Stimulated activated CD8-positive, alpha-beta memory T cell treated with anti-CD3 and anti-CD28 coated beads, Interleukin-4, amount 100 ng/mL, for 48 hours (primary cell): ENCODE measurements around the gene DLG5.

Source experiments
- DNase-seq: peaks from one replicate; pipeline ENCODE4 v3.0.0-alpha.2; 2020

Gene DLG5

DNA sequence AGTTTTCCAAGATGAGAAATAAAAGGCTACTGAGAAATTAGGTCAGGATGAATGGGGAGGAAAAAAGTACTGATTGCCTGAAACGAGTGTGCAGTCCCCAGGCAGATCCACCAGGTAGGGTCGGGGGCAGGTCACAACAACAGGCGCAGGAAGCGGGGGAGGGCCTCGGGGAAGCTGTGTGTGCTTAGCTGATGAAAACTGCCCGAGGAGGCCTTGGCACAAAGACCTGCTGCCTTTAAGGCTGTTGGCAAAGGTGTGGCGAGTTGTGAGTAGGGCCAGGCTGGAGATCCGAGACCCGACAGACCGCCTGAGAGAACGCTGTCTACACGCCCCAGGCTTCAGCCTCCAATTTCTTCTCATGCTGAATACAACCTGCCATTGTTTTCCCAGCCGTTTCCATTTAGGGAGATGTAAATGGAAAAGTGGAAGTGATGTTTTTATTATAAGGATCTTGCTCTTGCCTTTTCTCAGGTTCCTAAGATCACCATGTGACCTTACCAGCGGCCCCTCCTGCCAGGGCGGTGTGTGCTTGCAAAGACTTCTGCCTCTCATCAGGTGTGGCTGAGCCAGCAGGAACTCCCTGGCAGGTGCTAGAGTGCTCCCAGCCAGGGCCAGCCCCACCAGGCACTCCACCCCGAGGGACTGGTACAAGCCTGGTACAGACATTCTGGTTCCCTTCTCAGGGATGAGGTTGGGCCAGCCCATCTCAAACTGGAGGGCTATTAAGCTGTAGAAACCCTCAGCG lies 60.8 kb downstream of the DLG5 start:
- no peak for DNase-seq

- no peak for DNase-seq
Observed at GRCh38 chr10:77864151-77864851, 62.3 kb downstream of the DLG5 start.

GRCh38 chr10:77863446-77863845 lies 63.1 kb downstream of the DLG5 start:
- DNase-seq: no peak

DNA sequence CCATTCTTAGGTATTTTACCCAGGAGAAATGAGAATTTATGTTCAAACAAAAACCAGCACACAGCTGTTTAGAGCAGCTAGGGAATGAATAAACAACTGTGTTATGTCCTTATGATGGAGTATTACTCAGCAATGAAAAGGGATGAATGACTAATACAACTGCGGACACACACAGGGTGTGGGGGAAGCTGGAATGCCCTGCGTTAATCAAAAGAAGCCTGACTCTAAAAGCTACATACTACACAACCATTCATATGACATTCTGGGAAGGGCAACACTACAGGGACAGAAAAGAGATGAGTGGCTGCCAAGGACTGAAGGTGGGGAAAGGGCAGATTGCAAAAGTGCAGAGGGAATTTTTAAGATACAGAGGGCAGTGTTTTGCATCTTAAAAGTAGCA lies 64.0 kb downstream of the DLG5 start:
- DNase-seq: no peak

- no peak for DNase-seq
Observed at GRCh38 chr10:77861366-77861765, 65.2 kb downstream of the DLG5 start.

DNA sequence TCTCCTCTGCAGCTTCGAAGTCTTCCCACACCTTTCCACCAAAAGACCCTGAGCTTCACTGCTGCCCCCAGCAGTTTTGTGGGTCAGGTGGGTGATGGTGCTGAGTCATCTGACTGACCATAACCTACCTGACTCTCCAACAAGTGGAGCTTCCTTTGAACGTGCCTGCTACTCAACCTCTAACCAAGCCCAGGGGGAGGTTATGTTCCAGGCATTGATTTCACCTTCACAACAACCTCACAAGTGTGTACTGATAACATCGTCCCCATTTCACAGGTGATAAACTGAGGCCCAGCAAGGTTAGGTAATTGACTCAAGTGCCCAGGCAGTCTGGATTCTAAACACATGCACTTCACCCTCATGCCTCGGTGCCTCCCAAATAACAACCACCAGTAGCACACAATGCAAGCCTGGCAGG lies 66.7 kb downstream of the DLG5 start:
- DNase-seq: no peak

DNA sequence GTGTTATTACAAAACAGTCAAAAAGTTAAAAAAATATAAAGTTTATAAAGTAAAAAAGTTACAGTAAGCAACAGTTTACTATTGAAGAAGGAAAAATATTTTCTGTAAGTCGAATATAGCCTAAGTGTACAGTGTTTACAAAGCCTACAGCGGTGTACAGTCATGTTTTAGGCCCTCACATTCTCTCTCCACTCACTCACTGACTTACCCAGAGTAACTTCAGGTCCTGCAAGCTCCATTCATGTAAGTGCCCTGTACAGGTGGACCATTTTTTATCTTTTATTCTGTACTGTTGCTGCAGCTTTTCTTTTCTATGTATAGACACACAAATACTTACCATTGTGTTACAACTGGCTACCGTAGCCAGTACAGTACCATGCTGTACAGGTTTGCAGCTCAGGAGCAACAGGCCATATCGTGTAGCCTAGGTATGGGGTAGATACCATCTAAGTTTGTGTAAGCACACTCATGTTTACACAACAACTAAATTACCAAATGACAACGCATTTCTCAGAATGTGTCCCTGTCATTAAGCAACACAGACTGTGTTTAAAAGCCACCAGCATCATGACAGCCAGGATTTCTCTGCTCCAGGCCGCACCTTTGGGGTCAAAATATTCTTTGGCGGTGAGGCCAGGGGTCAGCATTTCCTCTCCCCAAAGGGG lies 67.2 kb downstream of the DLG5 start:
- no peak for DNase-seq

DNA sequence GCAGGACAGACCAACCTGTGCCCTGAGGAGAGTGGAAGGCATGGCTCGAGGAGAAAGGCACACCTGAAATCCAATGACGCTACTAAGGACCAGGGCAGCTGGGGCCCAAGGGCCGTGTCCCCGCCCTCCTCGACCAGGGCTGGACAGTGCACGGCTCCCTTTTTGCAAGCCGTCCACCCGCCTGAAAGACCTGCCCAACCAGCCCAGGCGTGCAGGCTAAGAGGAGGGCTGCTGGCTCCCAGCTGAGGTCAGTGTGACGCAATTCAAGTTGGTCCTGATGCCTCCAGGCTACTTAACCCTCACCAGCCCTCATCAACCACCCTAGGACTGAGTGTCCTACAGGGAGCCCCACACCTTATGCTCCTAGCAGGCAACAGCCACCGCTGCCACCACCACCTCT lies 69.3 kb downstream of the DLG5 start:
- no peak for DNase-seq

- no peak for DNase-seq
Observed at GRCh38 chr10:77856566-77856965, 70.0 kb downstream of the DLG5 start.

DNA sequence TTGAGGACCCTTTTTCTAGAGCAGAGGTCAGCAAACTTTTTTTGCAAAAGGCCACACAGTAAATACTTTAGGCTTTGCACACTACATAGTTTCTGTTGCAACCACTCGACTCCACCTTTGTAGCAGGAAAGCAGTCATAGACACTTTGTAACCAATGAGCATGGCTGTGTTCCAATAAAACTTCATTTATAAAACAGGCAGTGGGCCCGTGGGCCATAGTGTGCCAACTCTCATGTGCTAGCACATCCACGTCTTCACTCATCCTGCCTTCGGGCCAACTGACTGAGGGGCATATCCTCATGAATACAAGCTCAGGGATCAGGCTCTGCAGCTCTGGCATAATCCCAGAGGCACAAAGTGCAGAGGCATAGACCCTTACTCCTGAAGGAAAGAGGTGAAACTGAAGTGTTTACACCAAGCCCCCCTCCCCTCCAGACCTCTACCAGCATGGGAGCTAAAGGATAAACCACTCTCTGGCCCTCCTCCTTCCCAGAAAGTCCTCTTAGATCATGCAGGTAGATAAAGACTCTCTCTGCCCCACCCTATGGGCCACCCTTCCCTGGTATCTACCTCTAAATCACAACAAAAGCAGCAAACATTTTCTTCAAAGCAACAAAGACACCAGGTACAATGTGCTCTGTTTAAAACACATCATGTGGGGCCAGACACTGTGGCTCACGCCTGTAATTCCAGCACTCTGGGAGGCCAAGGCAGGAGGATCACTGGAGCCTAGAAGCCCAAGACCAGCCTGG lies 71.0 kb downstream of the DLG5 start:
- no peak for DNase-seq

- DNase-seq: no peak
Observed at GRCh38 chr10:77854115-77854514, 72.4 kb downstream of the DLG5 start.

GRCh38 chr10:77853256-77853655 lies 73.3 kb downstream of the DLG5 start:
- DNase-seq: no peak

DNA sequence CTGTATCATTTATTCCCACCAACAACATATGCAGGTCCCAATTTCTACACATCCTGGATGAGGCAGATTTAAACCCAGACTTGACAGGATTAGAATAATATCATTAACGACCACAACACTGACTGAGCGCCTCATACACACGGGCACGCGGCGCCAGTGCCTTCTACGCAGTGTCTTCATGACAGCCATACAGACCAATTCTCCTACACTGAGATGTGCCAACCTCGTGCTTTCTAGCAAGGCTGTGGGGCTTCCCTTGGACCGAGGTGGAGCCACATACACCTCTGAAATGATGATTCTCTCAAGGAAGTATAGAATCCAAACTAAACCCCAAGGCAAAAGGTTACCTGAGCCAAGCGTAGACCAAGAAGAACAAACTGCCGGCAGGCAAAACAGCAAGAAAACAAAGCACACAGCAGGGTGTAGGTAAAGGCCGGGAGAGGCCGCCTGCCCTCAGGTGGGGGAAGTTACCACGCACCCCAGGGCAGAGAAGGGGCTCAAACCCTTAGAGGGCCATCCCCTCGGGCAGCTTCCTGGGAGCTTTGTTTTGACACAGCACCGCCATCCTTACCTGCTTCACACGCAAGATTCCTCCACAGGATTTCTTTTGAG lies 75.8 kb downstream of the DLG5 start:
- DNase-seq: no peak

DNA sequence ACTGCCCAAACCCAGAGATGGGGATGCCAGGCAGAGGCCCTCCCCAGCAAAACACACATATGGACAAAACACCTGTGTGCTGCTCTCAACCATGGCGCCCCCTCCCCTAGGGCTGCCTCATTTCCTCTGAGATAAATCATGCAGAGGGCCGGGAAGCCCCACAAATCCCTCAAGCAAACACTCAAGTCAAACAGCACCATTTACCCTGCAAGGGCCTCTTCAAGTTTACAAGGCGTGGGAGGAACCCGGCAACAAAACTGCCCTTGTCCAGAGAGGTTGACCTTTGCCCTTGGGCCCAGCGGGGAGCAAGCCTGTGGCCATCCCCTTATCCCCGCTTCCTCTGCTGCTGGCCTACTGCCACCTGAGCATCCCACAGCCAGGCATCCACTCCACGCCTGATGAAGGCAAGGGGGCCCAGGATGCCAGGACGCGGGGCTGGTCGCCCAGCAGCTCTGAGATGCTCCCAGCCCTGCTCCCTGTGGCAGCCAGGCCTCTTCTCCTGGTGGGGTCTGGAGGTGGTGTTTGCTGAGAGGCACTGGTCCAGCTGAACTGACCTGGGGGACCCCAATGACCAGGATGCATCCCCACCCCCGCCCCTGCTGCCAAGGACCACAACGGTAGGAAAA lies 77.4 kb downstream of the DLG5 start:
- no peak for DNase-seq

DNA sequence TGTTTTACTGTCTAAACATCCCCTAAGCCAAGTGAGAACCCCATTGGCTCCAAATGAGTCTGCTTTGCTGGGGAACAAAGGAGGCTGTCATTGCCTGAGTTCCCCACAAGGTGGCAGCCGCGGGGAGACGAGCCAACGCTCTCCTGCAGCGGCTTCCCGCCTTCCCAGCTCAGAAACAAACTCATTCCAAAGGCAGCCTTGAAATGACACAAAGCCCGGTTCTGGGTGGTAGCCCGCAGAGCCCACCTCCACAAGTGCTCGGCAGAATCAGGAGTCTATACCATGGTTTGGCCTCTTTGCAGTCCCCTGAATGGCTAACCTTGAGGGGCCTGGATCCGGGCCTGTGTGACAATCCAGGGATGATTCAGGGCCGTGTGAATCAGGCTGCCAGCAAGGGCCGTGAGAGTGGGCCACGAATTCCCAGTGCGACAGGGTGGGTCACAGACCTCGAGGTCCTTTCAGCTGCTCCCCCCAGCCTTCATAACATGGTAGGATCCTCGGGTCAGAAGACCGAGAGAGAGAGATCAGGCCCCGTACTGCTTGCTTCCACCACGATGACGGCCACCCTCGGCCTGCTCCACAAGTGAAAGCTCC lies 79.7 kb downstream of the DLG5 start:
- DNase-seq: peak; percentile 82

GRCh38 chr10:77845451-77845850 lies 81.1 kb downstream of the DLG5 start:
- DNase-seq: no peak

GRCh38 chr10:77844713-77845445 lies 81.7 kb downstream of the DLG5 start:
- no peak for DNase-seq

DNA sequence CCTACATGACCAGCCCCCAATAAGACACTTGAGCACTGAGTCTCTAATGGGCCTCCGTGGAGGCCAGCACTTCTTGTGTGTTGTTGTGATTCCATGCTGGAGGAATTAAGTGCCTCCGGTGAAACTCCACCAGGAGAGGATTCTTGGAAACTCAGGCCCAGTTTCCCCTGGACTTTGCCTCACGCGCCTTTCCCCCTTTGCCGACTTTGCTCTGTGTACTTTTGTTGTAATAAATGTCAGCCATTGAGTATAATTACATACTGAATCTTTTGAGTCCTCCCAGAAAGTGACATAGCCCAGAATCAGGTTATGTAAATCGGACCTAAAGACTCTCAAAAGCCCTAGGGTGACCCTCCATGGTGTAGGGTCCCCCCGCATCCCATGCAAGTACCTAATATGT lies 82.4 kb downstream of the DLG5 start:
- DNase-seq: no peak

- DNase-seq: no peak
Observed at GRCh38 chr10:77843264-77843663, 83.3 kb downstream of the DLG5 start.

GRCh38 chr10:77842652-77843212 lies 83.8 kb downstream of the DLG5 start:
- no peak for DNase-seq
